Measurements from ENCODE around the gene CELF2. TPM values are rescaled to one million over a fixed set of nuclear protein-coding genes. Genes with fewer than 3 reads are reported as not detected.

Gene CELF2
- total and polyA plus RNA-seq, 2 of the 4 experiments (the other 2 are of a cell fraction), result 3.5 to 6.6 TPM

DNA sequence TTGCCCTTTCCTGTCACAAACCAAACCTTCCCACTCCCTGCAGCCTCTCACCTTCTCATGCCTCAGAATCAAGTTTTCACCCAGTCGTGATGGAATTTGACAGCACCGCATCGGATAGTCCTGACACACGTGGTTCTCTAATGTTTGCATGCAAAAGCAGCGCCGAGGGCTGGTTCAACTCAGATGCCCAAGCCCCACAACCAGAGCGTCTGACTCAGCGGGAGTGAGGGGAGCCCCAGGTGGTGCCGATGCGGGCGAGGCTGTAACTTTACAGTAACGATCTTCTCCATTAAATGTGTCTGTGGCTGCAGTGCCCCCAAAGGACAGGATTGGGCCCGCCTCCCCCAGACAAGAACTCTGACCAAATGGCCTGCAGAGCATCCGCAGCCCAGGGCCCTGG is 284.5 kb downstream of the CELF2 start:
- no TSS peak for BruUV-seq (replicated peaks)
- CTCF ChIA-PET, result no interaction called here
- no peak overlapping the region for H3K56ac ChIP-seq (ENCODE audit: extremely low read depth, insufficient read depth, low read length)
- no peak overlapping the region for H4K8ac ChIP-seq (ENCODE audit: low read depth in 2 of 2, low read length in 2 of 2)
- H2AK5ac ChIP-seq (ENCODE audit: low read depth, low read length), result no peak overlapping the region
- H2BK15ac ChIP-seq (ENCODE audit: low read depth, low read length), result no peak overlapping the region
- H3K4me1 ChIP-seq (ENCODE audit: control insufficient read depth, insufficient read depth, low read length), result no peaks in the 10 kb centered on the region
- H2BK5ac ChIP-seq (ENCODE audit: low read depth, low read length, poor library complexity, severe bottlenecking), result no peak overlapping the region
- in situ Hi-C loops (cut with MboI; ENCODE audit: low sequenced_read_pairs), result no loop called here
- H3K79me1 ChIP-seq (ENCODE audit: low read depth in 1 of 2, low read length in 2 of 2), result no peaks in the 10 kb centered on the region
- H3K9me3 ChIP-seq (ENCODE audit: control insufficient read depth, insufficient read depth, low read length), result peaks cover 10% of the 10 kb centered on the region
- DNase-seq (no peak), ATAC-seq (ENCODE audit: low read depth) (no peak)
- no peak overlapping the region for H2BK20ac ChIP-seq (ENCODE audit: low read depth, low read length)
- H4K91ac ChIP-seq (ENCODE audit: insufficient read depth, low read depth, low read length), result no peak overlapping the region
- POLR2A ChIA-PET (ENCODE audit: unreplicated experiment), result no interaction called here
- no peak overlapping the region for H2AFZ ChIP-seq (replicated peaks; ENCODE audit: low read length, poor library complexity)
- dilution Hi-C loops (cut with HindIII; ENCODE audit: low sequenced_read_pairs, unreplicated experiment), result no loop called here
- H2AK9ac ChIP-seq (replicated peaks; ENCODE audit: low read depth, low read length, poor library complexity), result no peak overlapping the region
- no peak overlapping the region for H4K5ac ChIP-seq (ENCODE audit: low read depth, low read length)
- H3K14ac ChIP-seq (replicated peaks; ENCODE audit: low read depth, low read length), result no peak overlapping the region
- H3K18ac ChIP-seq (ENCODE audit: low read depth, low read length), result no peak overlapping the region
- H3K23ac ChIP-seq (ENCODE audit: low read depth, low read length), result no peak overlapping the region
- TF ChIP-seq SMC3 (IDR thresholded peaks at IDR 0.05; ENCODE audit: low read depth, low read length) (no peak), BHLHE40 (IDR thresholded peaks at IDR 0.05; ENCODE audit: low read depth, low read length) (no peak), MAFK (IDR thresholded peaks at IDR 0.05; ENCODE audit: low read depth, low read length) (no peak), CHD1 (IDR thresholded peaks at IDR 0.05; ENCODE audit: low read depth, low read length) (no peak), RAD21 (IDR thresholded peaks at IDR 0.05; ENCODE audit: low read length) (no peak), FOS (IDR thresholded peaks at IDR 0.05; ENCODE audit: low read depth, low read length) (no peak), RFX5 (IDR thresholded peaks at IDR 0.05; ENCODE audit: low read depth, low read length) (no peak), RCOR1 (IDR thresholded peaks at IDR 0.05; ENCODE audit: insufficient replicate concordance, low read length) (no peak), POLR2A (IDR thresholded peaks at IDR 0.05; ENCODE audit: low read depth, low read length) (no peak), CEBPB (IDR thresholded peaks at IDR 0.05; ENCODE audit: low read depth, low read length) (no peak), NFE2L2 (IDR thresholded peaks at IDR 0.05; ENCODE audit: low read depth, low read length) (no peak), MAZ (IDR thresholded peaks at IDR 0.05; ENCODE audit: borderline replicate concordance, low read depth, low read length) (no peak), MXI1 (IDR thresholded peaks at IDR 0.05; ENCODE audit: borderline replicate concordance, low read depth, low read length) (no peak)
- TF ChIP-seq, protein P1, sequence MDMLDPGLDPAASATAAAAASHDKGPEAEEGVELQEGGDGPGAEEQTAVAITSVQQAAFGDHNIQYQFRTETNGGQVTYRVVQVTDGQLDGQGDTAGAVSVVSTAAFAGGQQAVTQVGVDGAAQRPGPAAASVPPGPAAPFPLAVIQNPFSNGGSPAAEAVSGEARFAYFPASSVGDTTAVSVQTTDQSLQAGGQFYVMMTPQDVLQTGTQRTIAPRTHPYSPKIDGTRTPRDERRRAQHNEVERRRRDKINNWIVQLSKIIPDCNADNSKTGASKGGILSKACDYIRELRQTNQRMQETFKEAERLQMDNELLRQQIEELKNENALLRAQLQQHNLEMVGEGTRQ (IDR thresholded peaks at IDR 0.05; ENCODE audit: low read depth, low read length), result no peak
- TF ChIP-seq, protein P2, sequence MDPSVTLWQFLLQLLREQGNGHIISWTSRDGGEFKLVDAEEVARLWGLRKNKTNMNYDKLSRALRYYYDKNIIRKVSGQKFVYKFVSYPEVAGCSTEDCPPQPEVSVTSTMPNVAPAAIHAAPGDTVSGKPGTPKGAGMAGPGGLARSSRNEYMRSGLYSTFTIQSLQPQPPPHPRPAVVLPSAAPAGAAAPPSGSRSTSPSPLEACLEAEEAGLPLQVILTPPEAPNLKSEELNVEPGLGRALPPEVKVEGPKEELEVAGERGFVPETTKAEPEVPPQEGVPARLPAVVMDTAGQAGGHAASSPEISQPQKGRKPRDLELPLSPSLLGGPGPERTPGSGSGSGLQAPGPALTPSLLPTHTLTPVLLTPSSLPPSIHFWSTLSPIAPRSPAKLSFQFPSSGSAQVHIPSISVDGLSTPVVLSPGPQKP (IDR thresholded peaks at IDR 0.05; ENCODE audit: borderline replicate concordance, low read depth, low read length), result no peak
- TF ChIP-seq, protein P3, sequence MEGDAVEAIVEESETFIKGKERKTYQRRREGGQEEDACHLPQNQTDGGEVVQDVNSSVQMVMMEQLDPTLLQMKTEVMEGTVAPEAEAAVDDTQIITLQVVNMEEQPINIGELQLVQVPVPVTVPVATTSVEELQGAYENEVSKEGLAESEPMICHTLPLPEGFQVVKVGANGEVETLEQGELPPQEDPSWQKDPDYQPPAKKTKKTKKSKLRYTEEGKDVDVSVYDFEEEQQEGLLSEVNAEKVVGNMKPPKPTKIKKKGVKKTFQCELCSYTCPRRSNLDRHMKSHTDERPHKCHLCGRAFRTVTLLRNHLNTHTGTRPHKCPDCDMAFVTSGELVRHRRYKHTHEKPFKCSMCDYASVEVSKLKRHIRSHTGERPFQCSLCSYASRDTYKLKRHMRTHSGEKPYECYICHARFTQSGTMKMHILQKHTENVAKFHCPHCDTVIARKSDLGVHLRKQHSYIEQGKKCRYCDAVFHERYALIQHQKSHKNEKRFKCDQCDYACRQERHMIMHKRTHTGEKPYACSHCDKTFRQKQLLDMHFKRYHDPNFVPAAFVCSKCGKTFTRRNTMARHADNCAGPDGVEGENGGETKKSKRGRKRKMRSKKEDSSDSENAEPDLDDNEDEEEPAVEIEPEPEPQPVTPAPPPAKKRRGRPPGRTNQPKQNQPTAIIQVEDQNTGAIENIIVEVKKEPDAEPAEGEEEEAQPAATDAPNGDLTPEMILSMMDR (conservative IDR thresholded peaks at IDR 0.05; ENCODE audit: low read depth, low read length), result no peak
- no peak overlapping the region for H3K4me3 ChIP-seq (ENCODE audit: insufficient read depth, low read depth, low read length)
- H3K9me1 ChIP-seq (ENCODE audit: insufficient read depth, low read length), result no peaks in the 10 kb centered on the region
- H3K9ac ChIP-seq (ENCODE audit: low read depth, low read length), result no peak overlapping the region
- H4K20me1 ChIP-seq (ENCODE audit: insufficient read depth, low read length), result no peaks in the 10 kb centered on the region
- 77% methylated on average over 3 of the region's 14 CpGs; no CpG with 5 or more reads in 1 of the 2 experiments for WGBS, 2 experiments (ENCODE audit: extremely low coverage in 2 of 2, insufficient read length in 1 of 2)
- no peak overlapping the region for H2BK120ac ChIP-seq (ENCODE audit: low read depth, low read length)
- intact Hi-C loops (cut with micrococcal nuclease), result no loop called here
- H3K27ac ChIP-seq (ENCODE audit: insufficient read depth, low read length), result no peak overlapping the region
- no peaks in the 10 kb centered on the region for H3K36me3 ChIP-seq (ENCODE audit: control insufficient read depth, insufficient read depth, low read length)
- H3K4ac ChIP-seq (ENCODE audit: low read depth, low read length), result no peak overlapping the region
- H3K4me2 ChIP-seq (ENCODE audit: low read depth, low read length), result no peak overlapping the region
- no peaks in the 10 kb centered on the region for H3K27me3 ChIP-seq (ENCODE audit: control insufficient read depth, insufficient read depth, low read length)
